Measurements from ENCODE around the gene IFNA1. TPM values are rescaled to one million over a fixed set of nuclear protein-coding genes. Genes with fewer than 3 reads are reported as not detected.

The IFNA1 gene
- total RNA-seq, 1 experiment from 2014 or later, result not detected

DNA sequence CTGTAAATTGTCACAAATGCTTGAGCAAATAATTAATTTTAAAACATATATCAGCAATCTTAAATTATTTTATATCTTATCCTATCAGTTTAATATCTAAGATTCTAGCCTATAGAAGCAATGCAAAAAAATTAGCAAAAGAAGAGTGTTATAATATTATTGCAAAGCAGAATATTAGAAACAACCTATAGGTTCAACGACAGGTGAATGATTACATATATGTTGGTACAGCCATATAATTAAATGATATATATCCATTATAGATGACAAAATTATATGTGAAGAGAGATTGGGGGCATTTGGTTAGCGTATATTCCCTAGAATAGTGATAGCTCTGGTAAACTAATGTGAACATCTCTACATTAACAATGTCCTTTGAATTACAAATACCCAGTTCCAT is 42.0 kb downstream of the IFNA1 start, which contains the start of gene IFNE:
Gene IFNE, minus strand, starts transcription at position 101 of the 400 bp plus-strand sequence. CDS start 619 bp downstream, outside the sequence.
- no peaks in the 10 kb centered on the region for H4K20me1 ChIP-seq (ENCODE audit: control insufficient read depth, insufficient read depth, insufficient read length)
- no peak within 1 kb of the TSS for H3K4ac ChIP-seq (ENCODE audit: low read depth, low read length)
- no CpG with 5 or more reads among the region's 2 CpGs for WGBS (ENCODE audit: extremely low coverage, insufficient read length, low lambda C conversion rate)
- H3K9me3 ChIP-seq (ENCODE audit: control insufficient read depth, low read depth, low read length), result no peaks in the 10 kb centered on the region
- no peak within 1 kb of the TSS for H3K4me3 Mint-ChIP-seq
- H3K27ac Mint-ChIP-seq, result no peak within 1 kb of the TSS
- H3K27me3 Mint-ChIP-seq (ENCODE audit: low read depth), result no peaks in the 10 kb centered on the region
- H4K8ac ChIP-seq (replicated peaks; ENCODE audit: insufficient read length, low read depth, low read length), result no peak within 1 kb of the TSS
- H3K56ac ChIP-seq (ENCODE audit: insufficient read length, low read depth, low read length), result no peak within 1 kb of the TSS
- no peak within 1 kb of the TSS for H2BK15ac ChIP-seq (ENCODE audit: low read depth, low read length)
- no peak within 1 kb of the TSS for H2AFZ ChIP-seq (ENCODE audit: low read length)
- no peak within 1 kb of the TSS for H4K5ac ChIP-seq (ENCODE audit: insufficient read length, low read depth, low read length)
- H3K27ac ChIP-seq (ENCODE audit: insufficient read length, low read depth, low read length), result no peak within 1 kb of the TSS
- TF ChIP-seq, protein P1, sequence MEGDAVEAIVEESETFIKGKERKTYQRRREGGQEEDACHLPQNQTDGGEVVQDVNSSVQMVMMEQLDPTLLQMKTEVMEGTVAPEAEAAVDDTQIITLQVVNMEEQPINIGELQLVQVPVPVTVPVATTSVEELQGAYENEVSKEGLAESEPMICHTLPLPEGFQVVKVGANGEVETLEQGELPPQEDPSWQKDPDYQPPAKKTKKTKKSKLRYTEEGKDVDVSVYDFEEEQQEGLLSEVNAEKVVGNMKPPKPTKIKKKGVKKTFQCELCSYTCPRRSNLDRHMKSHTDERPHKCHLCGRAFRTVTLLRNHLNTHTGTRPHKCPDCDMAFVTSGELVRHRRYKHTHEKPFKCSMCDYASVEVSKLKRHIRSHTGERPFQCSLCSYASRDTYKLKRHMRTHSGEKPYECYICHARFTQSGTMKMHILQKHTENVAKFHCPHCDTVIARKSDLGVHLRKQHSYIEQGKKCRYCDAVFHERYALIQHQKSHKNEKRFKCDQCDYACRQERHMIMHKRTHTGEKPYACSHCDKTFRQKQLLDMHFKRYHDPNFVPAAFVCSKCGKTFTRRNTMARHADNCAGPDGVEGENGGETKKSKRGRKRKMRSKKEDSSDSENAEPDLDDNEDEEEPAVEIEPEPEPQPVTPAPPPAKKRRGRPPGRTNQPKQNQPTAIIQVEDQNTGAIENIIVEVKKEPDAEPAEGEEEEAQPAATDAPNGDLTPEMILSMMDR (conservative IDR thresholded peaks at IDR 0.05), result no peak
- no peak within 1 kb of the TSS for H3K18ac ChIP-seq (ENCODE audit: insufficient read length, low read depth, low read length)
- no peak within 1 kb of the TSS for H3K4me2 ChIP-seq (ENCODE audit: insufficient read depth, insufficient read length, low read length)
- no peaks in the 10 kb centered on the region for H3K79me2 ChIP-seq (ENCODE audit: insufficient read depth, low read length)
- H2BK20ac ChIP-seq (ENCODE audit: low read depth, low read length, poor library complexity, severe bottlenecking), result no peak within 1 kb of the TSS
- H3K23ac ChIP-seq (ENCODE audit: insufficient read length, low read depth, low read length), result no peak within 1 kb of the TSS
- no peak within 1 kb of the TSS for H2BK12ac ChIP-seq (ENCODE audit: insufficient read length, low read depth, low read length)
- no peaks in the 10 kb centered on the region for H3K79me1 ChIP-seq (ENCODE audit: insufficient read depth, low read depth, low read length, poor library complexity, severe bottlenecking)
- no peak for DNase-seq
- H2AK5ac ChIP-seq (ENCODE audit: insufficient read length, low read length), result no peak within 1 kb of the TSS
- H3K9me3 Mint-ChIP-seq, result no peaks in the 10 kb centered on the region
- no peak within 1 kb of the TSS for H3K14ac ChIP-seq (ENCODE audit: insufficient read depth, low read length)
- H2BK5ac ChIP-seq (ENCODE audit: insufficient read length, low read length), result no peak within 1 kb of the TSS
- no peaks in the 10 kb centered on the region for H3K27me3 ChIP-seq (ENCODE audit: insufficient read depth, low read length)
- no peaks in the 10 kb centered on the region for H3K4me1 ChIP-seq (ENCODE audit: insufficient read depth, low read length)
- no peak within 1 kb of the TSS for H3T11ph ChIP-seq (ENCODE audit: low read length)
- H3K4me1 Mint-ChIP-seq, result peaks cover 2% of the 10 kb centered on the region in 2 experiments; a peak in 3 of 4 replicates
- H2BK120ac ChIP-seq (ENCODE audit: low read depth, low read length, poor library complexity, severe bottlenecking), result no peak within 1 kb of the TSS
- H4K91ac ChIP-seq (ENCODE audit: insufficient read length, low read depth, low read length), result no peak within 1 kb of the TSS
- no peak within 1 kb of the TSS for H3K9ac ChIP-seq (ENCODE audit: extremely low read depth, insufficient read length, low read length)
- no peaks in the 10 kb centered on the region for H3K36me3 Mint-ChIP-seq (ENCODE audit: insufficient read depth in 1 of 3, low read depth in 3 of 3)
- H3K23me2 ChIP-seq (ENCODE audit: insufficient read length, low read depth, low read length, poor library complexity, severe bottlenecking), result no peaks in the 10 kb centered on the region

Other genes with a start within 250 kb of the IFNA1 start
- not detected in 2 replicates for gene IFNA7, start 238.2 kb upstream of the IFNA1 start, total RNA-seq (2021)
- not detected in 2 replicates for gene IFNA10, start 233.3 kb upstream of the IFNA1 start, total RNA-seq (2021)
- gene IFNA16, start 223.1 kb upstream of the IFNA1 start, total RNA-seq (2021), result not detected in 2 replicates
- gene IFNA17, start 212.2 kb upstream of the IFNA1 start, total RNA-seq (2021), result not detected in 2 replicates
- not detected in 2 replicates for gene IFNA14, start 200.4 kb upstream of the IFNA1 start, total RNA-seq (2021)
- gene IFNA5, start 135.1 kb upstream of the IFNA1 start, total RNA-seq (2021), result not detected in 2 replicates
- gene KLHL9, start 105.0 kb upstream of the IFNA1 start, total RNA-seq (2021), result 17.4 and 18.2 TPM in 2 replicates
- not detected in 2 replicates for gene IFNA6, start 89.6 kb upstream of the IFNA1 start, total RNA-seq (2021)
- gene IFNA13, start 72.4 kb upstream of the IFNA1 start, total RNA-seq (2021), result not detected in 2 replicates
- gene IFNA2, start 55.0 kb upstream of the IFNA1 start, total RNA-seq (2021), result not detected in 2 replicates
- gene IFNA8, start 31.3 kb upstream of the IFNA1 start, total RNA-seq (2021), result not detected in 2 replicates
- not detected in 2 replicates for gene IFNE, start 41.9 kb downstream of the IFNA1 start, total RNA-seq (2021)